Stimulated activated CD4-positive, alpha-beta T cell treated with anti-CD3 and anti-CD28 coated beads, TNF-alpha, amount 100 ng/mL, for 1 hour (primary cell): ENCODE measurements around the gene TMIE.

Experiments
- DNase-seq, 3 donors: peaks; one replicate each; pipeline ENCODE4 v3.0.0-alpha.2; 2020; ENCODE audit warnings: low read depth in 3 of 3, low spot score in 1 of 3

The TMIE gene

DNA sequence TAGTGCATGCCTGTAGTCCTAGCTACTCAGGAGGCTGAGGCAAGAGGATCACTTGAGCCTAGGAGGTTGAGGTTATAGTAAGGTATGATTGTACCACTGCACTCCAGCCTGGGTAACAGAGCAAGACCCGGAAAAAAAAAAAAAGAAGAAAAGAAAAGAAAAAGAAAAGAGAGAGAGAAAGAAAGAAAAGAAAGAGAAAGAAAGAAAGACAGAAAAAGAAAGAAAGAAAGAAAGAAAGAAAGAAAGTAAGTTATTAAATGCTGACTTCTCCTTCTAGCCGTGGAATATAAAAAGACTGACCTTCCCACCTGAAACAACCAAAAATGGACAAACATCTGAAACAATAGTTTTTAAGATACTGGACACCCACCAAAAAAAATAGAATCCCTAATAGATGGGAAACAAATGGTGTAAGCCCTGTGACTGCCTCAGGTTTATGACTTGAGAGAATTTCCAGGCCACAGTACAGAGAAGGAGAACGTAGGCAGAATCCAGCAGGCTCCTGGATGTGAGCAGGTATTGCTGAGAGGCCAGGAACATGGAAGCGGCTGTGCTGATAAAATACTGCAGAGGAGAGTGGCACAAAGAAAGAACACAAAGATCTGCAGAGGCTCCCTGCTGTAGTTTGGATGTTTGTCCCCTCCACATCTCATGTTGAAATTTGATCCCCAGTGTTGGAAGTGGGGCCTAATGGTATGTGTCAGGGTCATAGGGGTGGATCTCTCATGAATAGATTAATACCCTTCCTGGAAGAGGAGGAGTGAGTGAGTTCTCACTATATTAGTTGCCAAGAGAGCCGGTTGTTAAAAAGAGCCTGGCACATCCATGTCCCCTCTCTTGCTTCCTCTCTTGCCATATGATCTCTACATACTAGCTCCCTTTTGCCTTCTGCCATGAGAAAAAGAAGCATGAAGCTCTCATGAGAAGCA, 58.3 kb downstream of the TMIE start:
- no peak for DNase-seq
